ENCODE measurements around the gene MAPK6. TPM values are rescaled to one million over a fixed set of nuclear protein-coding genes. Genes with fewer than 3 reads are reported as not detected.

MAPK6 gene
- polyA plus RNA-seq, 1 donor (not counting 4 experiments of a cell fraction or from before 2014, with no cell fraction given) = 103 TPM

DNA sequence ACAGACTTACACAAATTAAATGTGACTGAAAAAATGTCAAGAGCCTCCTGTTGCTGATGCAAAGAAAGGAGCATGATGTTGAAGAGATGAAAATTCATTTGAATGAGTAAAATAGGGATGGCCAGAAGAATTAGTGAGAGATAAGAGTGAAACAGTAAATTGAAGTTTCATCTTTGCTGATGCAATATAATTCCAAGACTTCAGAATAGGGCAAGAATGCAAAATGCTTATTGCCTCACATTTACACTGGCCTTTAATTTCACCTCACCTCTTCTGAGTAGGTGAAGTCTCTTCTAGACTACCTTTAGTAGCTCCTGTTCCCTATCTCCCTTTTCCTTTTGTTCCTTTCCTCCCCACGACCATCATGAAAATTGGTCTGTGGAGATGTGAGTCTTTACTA lies 15.3 kb upstream of the MAPK6 start:
- no peaks in the 10 kb centered on the region for H3K9me3 ChIP-seq (ENCODE audit: control insufficient read depth, low read depth, low read length)
- no peaks in the 10 kb centered on the region for H3K79me2 ChIP-seq (ENCODE audit: control insufficient read depth, insufficient read depth, low read length)
- FAIRE-seq (no peak), DNase-seq (ENCODE audit: low read depth, low spot score) (no peak)
- H3K27ac ChIP-seq (ENCODE audit: control insufficient read depth, insufficient read depth, low read length) = no peak overlapping the region
- no peak overlapping the region for H3K4me2 ChIP-seq (ENCODE audit: control insufficient read depth, extremely low read depth, insufficient read depth, low read depth, low read length)
- dilution Hi-C loops (cut with MboI; ENCODE audit: extremely low pct_ligation_motif_present, low sequenced_read_pairs) = no loop called here
- no peaks in the 10 kb centered on the region for H3K9me1 ChIP-seq (ENCODE audit: control insufficient read depth, extremely low read depth, insufficient read depth, low read length)
- H4K20me1 ChIP-seq (ENCODE audit: control insufficient read depth, extremely low read depth, insufficient read depth, low read length) = no peaks in the 10 kb centered on the region
- no peak overlapping the region for H2AFZ ChIP-seq (ENCODE audit: control insufficient read depth, low read length)
- no peaks in the 10 kb centered on the region for H3K27me3 ChIP-seq (ENCODE audit: control insufficient read depth, extremely low read depth, insufficient read depth, low read length)
- TF ChIP-seq, protein P1, sequence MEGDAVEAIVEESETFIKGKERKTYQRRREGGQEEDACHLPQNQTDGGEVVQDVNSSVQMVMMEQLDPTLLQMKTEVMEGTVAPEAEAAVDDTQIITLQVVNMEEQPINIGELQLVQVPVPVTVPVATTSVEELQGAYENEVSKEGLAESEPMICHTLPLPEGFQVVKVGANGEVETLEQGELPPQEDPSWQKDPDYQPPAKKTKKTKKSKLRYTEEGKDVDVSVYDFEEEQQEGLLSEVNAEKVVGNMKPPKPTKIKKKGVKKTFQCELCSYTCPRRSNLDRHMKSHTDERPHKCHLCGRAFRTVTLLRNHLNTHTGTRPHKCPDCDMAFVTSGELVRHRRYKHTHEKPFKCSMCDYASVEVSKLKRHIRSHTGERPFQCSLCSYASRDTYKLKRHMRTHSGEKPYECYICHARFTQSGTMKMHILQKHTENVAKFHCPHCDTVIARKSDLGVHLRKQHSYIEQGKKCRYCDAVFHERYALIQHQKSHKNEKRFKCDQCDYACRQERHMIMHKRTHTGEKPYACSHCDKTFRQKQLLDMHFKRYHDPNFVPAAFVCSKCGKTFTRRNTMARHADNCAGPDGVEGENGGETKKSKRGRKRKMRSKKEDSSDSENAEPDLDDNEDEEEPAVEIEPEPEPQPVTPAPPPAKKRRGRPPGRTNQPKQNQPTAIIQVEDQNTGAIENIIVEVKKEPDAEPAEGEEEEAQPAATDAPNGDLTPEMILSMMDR (optimal IDR thresholded peaks at IDR 0.05 in 1 of 3, IDR thresholded peaks at IDR 0.05 in 1 of 3, conservative IDR thresholded peaks at IDR 0.05 in 1 of 3; ENCODE audit: extremely low read depth in 1 of 3, insufficient read depth in 2 of 3, low read length in 3 of 3) = no peak
- no peak for TF ChIP-seq EZH2 (IDR thresholded peaks at IDR 0.05; ENCODE audit: low read length)
- peaks cover 34% of the 10 kb centered on the region for H3K4me1 ChIP-seq (ENCODE audit: control insufficient read depth, extremely low read depth, insufficient read depth, low read length)
- no peaks in the 10 kb centered on the region for H3K36me3 ChIP-seq (ENCODE audit: control insufficient read depth in 2 of 2, extremely low read depth in 1 of 2, insufficient read depth in 2 of 2, low read length in 2 of 2)
- H3K9ac ChIP-seq (ENCODE audit: control insufficient read depth, extremely low read depth, insufficient read depth, low read length) = no peak overlapping the region
- H3K4me3 ChIP-seq (ENCODE audit: control insufficient read depth in 2 of 3, extremely low read depth in 1 of 3, insufficient read depth in 2 of 3, low read depth in 1 of 3, low read length in 3 of 3) = no peak overlapping the region

GRCh38 chr15:52004806-52005205 lies 14.2 kb upstream of the MAPK6 start:
- H3K9me1 ChIP-seq (ENCODE audit: control insufficient read depth, extremely low read depth, insufficient read depth, low read length) = no peaks in the 10 kb centered on the region
- dilution Hi-C loops (cut with MboI; ENCODE audit: extremely low pct_ligation_motif_present, low sequenced_read_pairs) = no loop called here
- H3K9me3 ChIP-seq (ENCODE audit: control insufficient read depth, low read depth, low read length) = no peaks in the 10 kb centered on the region
- H3K4me2 ChIP-seq (ENCODE audit: control insufficient read depth, extremely low read depth, insufficient read depth, low read depth, low read length) = peak overlapping the region; percentile 33
- no peaks in the 10 kb centered on the region for H3K27me3 ChIP-seq (ENCODE audit: control insufficient read depth, extremely low read depth, insufficient read depth, low read length)
- H3K9ac ChIP-seq (ENCODE audit: control insufficient read depth, extremely low read depth, insufficient read depth, low read length) = peak overlapping the region; percentile 7
- H4K20me1 ChIP-seq (ENCODE audit: control insufficient read depth, extremely low read depth, insufficient read depth, low read length) = no peaks in the 10 kb centered on the region
- FAIRE-seq (peak; percentile 17), DNase-seq (ENCODE audit: low read depth, low spot score) (no peak)
- H3K4me3 ChIP-seq (ENCODE audit: control insufficient read depth in 2 of 3, extremely low read depth in 1 of 3, insufficient read depth in 2 of 3, low read depth in 1 of 3, low read length in 3 of 3) = peak overlapping the region in 1 of 3 experiments; percentile 8
- peak overlapping the region; percentile 52 for H3K27ac ChIP-seq (ENCODE audit: control insufficient read depth, insufficient read depth, low read length)
- H2AFZ ChIP-seq (ENCODE audit: control insufficient read depth, low read length) = peak overlapping the region; percentile 80
- no peak for TF ChIP-seq EZH2 (IDR thresholded peaks at IDR 0.05; ENCODE audit: low read length)
- TF ChIP-seq, protein P1 (optimal IDR thresholded peaks at IDR 0.05 in 1 of 3, IDR thresholded peaks at IDR 0.05 in 1 of 3, conservative IDR thresholded peaks at IDR 0.05 in 1 of 3; ENCODE audit: extremely low read depth in 1 of 3, insufficient read depth in 2 of 3, low read length in 3 of 3) = no peak
- no peaks in the 10 kb centered on the region for H3K79me2 ChIP-seq (ENCODE audit: control insufficient read depth, insufficient read depth, low read length)
- peaks cover 34% of the 10 kb centered on the region for H3K4me1 ChIP-seq (ENCODE audit: control insufficient read depth, extremely low read depth, insufficient read depth, low read length)
- no peaks in the 10 kb centered on the region for H3K36me3 ChIP-seq (ENCODE audit: control insufficient read depth in 2 of 2, extremely low read depth in 1 of 2, insufficient read depth in 2 of 2, low read length in 2 of 2)
